ENCODE results near the gene VAV2.

Gene VAV2

DNA sequence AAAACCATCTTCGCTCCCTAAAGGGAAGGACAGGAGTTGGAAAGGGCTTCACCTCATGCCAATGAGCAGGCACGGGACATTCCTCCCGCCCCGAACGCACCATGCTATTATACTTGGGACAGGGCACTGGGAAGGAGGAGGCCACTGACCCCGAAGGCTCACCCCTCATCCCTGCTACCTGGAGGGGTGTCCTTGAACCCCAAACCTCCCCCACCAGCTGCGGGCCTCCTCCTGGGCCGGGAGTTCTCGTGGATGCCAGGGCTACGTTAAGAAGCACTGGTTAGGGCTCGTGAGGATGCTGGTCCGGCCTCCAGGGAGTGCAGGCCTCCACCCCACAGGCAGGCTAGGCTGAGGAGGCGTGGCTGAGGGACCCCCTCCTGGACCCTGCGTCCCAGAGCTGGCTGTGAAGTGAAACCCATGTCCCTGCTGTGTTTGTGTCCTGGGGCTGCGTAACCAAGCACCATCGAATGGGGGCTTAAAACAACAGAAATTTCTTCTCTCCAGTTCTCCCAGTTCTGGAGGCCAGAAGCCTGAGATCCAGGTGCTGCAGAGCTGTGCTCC is 142.9 kb downstream of the VAV2 start:
- DNase-seq, result no peak

DNA sequence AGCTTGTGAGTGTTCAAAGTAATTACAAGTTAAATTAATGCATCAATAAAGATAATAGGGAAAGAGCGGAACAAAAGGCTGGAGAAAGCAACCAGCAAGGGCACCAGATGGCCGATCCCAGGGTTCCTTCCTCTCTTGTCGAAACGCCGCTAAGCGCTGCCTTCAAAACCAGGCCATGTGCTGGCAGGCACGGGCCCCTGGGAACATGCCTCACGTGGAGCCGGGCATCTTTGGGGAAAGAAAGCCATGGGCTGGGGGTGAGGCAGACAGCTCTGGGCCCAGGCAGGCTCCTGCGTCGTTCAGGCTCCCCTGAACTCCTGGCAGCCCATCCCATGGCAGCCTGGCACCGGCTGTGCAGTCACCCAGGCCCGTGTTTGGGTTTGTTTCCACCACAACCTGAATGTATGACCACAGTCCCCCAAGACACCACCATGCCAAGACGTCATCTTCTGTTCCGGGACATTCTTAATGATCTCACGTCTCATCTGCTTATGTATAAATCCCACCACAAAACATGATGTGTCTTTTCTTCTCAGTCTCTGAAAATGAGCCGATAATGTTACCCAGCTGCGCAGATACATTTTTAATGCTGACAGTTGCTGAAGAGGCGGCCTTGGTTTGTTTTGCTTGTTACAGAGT is 143.5 kb downstream of the VAV2 start:
- DNase-seq, result no peak

DNA sequence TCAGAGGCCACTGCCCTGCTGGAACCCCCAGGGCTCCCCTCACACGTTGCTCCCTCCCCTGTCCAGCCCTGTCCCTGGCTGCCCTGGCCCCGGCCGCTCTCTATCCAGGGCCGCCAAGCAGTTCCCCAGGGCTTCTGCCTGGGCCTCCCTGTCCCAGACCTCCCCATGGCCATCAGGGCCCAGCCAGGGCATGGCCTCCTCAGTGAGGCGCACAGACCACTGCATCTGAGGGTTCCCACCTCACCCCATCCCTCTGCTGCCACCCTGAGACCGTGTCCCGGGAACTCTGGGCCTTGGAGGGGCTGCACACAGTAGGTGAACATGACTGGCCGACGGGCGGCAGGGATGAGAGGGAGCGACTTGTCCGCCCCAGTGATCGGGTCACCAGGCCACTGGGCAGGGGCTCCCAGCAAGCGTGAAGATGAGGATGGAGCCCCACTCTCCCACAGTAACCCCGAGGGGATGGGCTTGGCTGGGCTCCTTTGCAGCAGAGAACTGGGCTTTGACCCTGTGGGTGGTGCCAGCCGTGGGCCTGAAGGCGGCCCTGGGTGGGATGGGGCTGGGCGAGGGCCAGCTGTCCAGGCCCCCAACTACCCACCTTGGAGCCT is 145.5 kb downstream of the VAV2 start:
- no peak for DNase-seq

DNA sequence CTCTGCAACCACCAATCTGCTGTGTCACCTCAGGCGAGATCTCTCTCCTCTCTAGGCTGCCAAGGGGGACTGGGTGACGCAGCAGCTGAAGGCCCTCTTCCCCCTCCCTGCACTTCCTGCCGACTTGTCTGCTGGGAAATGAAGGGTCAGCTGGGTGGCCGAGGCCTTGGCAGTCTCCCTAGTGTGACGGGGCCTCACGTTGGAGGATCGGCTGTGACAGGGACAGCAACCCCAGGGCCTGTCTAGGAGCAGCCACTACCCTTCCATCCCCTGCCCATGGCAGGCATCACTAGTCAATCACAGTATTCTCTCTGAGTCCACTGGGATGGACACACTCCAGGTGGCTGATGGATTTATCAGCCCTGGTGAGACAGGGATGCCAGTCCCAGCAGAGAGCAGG is 146.7 kb downstream of the VAV2 start:
- peak in 2 of 3 experiments; percentile 26 to 31 for DNase-seq

DNA sequence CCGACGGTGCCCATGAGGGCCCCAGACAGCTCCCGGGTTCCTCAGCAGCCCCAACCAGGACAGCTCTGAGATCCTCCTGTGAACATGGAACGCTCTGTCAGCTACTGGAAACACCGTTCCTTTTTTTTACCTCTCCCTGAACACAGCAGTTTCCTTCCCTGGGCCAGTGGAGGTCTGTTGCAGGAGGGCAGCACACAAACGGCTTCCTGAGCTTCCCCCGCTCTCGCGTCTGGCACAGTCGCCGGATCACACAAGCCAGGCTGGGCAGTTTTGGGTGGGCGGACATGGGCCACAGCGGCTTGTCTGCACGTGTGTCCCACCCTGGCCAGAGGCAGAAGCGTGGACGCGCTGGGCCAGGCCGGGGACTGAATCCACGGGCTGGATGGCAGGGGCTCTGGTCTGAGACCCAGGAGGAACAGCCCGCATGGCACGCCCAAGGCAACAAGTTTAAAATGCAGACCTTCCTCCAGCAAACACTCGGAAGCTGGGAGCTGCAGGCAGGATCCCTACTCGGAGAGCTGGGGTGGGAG is 147.2 kb downstream of the VAV2 start:
- no peak for DNase-seq

DNA sequence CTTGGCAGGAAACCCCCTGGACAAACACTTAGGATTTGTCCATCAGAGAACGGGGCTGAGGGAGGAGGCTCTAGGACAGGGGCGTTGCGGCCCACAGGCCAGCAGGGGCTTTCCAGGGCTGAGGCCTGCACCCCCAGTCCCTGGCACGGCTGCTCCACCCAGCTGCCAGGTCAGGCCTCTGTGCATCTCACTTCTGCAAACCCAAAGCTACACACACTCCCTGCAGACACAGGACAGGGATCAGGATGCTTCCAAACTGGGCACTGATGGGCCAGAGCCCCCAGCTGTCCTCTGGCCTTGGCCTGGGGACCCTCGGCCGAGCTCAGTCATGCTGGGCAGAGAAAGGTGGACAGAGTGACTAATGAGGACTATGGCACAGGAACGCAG is 147.7 kb downstream of the VAV2 start:
- peak in 1 of 3 experiments; percentile 46 for DNase-seq

DNA sequence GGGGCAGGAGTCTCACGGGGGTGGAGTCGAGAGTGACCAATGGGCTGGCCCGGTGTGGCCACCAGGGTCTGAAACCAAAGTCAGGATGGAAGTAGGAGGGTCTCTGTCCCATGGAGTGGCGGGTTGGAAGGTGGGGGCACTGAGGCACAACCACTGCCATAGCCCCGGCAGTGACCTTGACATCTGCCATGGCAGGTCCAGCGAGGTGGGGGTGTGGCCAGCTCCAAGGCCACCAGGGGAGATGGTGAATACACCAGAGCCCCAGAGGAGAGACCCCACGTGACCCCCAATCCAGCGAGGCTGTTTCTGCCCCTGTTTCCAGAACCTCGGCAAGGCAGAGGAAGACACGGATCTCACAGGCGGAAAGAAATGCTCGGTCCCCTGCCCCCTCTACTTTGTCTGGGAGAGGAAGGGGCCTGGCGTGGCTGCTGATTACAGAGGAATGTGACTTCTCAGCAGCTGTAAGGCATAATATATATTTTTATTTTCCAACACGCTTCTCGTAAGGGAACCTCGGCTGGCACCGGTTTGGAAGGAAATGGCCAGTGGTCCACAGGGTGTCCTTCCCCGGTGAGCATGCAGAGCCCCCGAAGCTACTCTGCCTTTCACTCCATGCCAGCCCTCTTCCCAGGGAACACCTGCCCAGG is 148.2 kb downstream of the VAV2 start:
- peak in 1 of 3 experiments; percentile 15 for DNase-seq

DNA sequence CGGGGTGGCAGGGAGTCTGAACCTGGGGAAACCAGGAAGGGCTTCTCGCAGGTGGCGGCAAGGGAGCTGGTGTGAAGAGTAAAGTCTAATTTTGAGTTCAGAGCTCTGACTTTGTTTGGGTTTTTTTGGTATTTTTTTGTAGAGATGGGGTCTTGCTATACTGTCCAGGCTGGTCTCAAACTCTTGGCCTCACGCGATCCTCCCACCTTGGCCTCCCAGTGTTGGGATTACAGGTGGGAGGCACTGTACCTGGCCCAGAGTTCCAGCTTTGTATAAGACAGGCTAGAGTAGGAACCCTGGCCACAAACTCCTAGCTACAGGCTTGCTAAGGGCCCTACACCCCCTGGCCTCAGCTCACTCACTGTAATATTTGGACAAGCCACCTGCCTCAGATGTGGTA is 148.9 kb downstream of the VAV2 start:
- no peak for DNase-seq

DNA sequence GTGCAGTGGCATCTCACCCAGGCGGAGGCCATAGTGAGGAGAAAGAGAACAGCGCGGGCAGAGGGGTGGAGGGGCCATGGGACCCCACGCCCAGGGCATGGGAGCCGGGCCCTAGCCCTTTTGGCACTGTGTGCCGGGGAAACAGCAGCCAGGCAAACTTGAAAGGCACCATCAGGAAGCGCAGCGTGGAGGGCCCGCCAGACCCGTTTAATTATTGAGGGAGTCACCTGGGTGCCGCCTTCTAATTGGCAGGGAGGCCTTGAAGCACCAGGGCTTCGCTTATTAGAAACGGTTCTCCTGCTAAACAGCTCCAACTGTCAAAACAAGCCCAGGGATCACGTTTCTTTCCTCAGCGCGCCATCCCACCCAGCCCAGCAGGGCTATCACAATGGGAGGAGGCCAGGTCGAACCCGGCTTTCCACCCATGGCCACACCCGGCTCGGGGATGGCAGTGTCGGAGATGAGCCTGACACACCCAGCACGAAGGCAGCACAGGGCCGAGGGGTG is 149.3 kb downstream of the VAV2 start:
- DNase-seq, result peak in 2 of 3 experiments; percentile 87 to 96

DNA sequence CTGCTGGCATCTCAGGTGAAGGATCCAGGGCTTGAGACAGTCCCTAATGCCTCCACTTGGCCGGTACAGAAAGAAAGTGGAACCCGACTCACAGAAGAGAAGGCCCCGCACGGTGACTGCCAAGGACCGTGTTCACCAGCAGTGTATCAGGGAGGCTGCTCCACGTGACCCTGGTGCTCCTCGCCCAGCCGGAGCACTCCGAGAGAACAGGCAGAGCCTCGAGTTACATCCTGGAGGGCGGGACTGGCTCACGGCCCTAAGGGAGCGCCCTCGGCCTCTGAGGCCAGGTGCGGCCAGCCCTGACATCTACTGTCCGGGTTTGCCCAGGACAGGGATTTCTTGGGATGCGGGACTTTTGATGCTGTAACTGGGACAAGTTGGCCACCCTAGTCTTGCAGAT is 149.9 kb downstream of the VAV2 start:
- DNase-seq, result peak; percentile 15 to 66 (median 35)

DNA sequence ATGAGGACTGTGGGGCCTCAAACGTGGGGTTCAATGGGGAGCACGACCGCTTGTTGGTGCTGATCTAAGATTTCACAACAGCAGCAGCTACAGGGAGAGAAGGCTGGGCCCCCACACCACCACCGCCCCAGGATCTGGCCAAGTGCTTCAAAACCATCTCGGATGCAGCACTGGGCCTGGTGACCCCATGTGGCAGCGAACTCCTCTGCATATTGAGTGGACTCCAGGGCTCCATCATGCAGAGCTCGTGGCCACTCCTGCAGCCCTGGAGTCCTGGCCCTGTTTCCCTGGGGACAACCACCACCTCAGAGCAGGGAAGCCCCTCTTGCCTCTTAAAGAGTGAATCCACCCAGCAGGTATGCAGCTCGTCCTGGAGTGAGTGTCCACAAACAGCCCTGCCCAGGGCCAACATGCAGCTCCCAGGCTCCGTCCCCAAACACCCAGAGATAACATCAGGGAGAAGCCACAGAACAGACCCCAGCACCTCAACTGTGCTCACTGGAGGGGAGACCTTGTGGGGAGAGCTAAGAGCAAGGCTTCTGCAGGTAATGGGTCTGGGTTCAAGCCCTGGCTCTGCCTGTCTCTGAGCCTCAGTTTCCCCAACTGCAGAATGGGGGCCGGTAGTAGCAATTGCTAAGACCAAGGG is 150.8 kb downstream of the VAV2 start:
- DNase-seq, result no peak

DNA sequence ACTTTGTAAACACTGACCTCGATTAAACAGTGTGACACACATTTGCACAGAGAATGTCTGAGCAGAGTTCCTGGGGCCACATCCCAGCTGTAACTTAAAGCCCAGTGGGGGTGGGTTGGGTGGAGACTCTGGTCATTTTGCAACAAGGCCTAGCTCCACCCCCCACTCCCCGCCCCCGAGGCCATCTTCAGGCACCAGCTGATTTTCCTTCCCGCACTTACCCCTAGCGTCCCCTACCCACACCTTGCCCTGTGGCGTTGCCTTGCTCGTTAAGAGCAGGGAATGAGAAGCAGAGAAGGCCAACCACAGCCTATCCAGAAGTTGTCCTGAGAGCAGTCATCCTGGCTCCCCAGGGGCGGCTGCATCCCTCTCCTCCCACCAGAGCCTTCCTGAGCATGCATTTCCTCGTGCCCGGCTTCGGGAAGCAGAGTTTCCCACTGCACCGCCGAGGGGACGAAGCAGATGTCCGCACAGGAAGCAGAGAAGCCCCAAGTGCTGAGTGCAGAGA is 152.2 kb downstream of the VAV2 start:
- peak in 2 of 3 experiments; percentile 3 to 27 for DNase-seq

DNA sequence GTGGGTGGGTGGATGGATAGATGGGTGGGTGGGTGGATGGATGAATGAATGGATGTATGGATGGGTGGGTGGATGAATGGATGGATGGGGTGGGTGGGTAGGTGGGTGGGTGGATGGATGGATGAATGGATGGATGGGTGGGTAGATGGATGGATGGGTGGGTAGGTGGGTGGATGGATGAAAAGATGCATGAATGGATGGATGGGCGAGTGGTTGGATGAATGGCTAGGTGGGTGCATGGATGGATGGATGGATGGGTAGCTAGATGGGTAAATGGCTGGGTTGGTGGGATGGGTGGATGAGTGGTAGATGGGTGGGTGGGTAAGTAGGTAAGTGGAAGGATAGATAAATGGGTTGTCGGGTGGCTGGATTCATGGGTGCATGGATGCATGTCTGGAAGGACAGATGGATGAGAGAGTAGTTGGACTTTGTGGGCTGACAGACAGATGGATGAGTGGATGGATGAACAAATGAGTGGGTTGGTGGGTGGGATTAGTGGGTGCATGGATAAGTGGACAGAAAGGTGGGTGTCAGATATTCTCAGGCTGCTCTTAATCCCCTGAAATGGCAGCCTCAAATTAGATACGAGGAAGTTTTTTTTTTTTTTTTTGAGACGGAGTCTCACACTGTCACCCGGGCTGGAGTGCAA is 153.1 kb downstream of the VAV2 start:
- DNase-seq, result no peak

DNA sequence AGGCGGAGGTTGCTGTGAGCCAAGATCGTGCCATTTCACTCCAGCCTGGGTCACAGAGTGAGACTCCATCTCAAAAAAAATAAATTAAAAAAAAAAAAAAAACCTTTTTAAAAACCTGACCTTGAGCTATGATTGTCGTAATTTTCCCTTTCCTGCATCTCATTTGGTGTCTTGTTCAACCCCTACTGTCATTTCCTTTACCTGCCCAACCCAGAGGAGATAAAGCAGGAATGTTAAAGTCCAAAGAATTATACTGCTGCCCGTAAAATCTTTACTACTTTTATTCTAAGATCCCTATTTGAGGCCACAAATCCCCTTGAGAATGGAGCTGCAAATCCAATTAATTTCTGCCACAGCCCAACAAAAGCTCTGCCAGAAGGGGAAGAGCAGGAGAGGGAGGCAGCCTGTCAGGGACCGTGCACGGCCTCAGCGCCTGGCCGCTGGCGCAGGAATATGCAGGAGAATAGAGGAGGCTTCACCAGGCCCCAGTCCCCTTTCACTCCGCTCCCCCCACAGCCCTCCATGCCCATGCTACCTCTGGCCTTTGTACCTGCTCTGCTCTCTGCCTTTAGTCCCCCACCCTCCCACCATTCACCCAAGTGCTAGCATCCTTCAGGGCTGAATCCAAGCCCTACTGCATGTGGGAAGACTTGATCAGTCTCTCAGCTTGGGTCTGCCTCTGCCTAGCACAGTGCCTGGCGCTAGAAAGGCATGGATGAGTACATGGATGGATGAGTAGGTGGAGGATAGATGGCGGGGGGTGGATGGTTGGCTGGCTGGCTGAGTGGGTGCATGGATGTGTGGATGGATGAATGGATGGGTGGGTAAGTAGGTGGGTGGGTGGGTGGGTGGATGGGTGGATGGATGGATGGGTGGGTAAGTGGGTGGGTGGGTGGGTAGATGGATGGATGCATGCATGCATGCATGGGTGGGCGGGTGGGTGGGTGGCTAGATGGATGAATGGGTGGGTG is 154.2 kb downstream of the VAV2 start:
- DNase-seq, result no peak

DNA sequence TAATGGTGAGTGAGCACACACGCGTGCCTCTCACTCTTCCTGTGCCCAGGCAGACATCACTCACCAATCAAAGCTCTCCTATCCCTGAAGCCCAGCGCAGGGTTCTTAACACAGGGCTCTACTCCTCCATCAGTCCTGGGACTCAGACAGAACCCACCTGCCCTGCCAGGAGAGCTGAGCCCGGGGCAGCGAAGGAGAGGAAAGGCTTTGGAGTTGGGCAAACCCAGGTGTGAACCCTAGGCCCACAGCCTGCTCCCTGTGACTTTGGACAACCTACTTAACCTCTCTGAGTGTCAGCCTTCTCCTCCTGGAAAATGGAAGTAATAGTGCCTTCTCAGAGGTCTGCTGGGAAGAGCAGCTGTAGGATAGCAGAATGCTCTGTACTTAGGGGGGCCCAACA is 155.3 kb downstream of the VAV2 start:
- DNase-seq, result no peak

DNA sequence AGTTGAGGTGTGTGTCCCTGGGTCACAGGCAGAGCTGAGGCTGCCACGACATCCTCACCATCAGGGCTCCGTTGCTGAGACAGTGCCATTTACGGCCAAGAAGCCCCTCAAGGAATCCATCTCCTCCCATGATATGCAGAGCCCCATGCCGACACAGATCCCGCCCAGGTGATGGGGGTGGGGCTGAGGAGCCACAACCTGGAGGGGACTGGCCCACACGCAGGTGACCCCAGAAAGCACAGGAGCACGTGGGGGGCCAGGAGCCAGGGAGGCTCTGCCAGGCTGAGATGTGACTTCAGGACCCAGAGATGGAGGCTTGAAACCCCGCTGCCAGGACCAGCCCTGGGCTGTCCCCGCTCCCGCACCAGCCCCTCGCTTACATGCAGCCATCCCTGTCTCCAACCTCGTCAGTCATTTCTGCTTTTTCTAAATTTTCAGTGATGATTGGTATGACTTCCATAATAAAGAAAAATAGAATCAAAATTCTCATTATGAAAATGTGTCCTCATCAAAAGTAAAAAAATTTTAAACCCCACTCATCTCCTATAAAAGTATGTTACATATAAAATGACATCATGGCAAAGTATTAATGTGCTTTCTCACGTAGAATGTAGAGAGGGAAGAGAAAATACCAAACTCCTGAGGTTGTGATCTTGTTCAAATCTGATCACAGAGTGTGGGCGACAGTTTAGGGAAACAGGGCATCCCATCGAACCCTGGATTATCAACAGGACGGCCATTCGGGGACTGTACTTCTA is 155.9 kb downstream of the VAV2 start:
- DNase-seq, result no peak

DNA sequence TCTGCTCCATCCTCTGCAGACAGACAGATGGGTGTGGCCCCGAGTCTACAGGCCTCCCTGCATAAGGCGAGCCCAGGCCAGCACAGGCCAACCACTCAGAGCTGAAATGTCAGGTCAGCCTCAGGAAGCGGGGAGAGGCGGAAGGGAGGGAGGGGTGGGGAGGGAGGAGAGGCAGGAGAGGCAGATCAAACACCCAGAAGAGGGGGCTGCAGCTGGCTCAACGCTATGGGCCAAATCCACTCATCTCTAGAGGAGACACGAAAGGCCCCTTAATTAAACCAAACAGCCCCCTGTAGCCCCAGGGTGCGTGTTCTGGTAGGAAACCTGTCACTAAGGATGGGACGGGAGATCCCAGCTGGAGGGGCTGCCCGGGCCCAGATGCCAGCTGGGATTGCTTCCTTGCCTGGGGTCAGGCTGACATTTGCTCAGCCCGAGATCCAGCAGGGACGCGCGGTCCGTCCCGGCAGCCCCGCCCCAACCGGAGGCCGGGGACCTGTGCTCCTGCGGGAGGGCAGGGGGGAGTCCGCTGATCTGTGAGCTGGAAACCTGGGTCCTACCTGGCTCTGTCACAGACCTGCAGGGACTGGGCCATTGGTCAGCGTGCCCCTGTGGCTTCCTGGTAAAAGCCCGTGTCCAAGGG is 156.7 kb downstream of the VAV2 start:
- peak in 1 of 3 experiments; percentile 46 for DNase-seq

DNA sequence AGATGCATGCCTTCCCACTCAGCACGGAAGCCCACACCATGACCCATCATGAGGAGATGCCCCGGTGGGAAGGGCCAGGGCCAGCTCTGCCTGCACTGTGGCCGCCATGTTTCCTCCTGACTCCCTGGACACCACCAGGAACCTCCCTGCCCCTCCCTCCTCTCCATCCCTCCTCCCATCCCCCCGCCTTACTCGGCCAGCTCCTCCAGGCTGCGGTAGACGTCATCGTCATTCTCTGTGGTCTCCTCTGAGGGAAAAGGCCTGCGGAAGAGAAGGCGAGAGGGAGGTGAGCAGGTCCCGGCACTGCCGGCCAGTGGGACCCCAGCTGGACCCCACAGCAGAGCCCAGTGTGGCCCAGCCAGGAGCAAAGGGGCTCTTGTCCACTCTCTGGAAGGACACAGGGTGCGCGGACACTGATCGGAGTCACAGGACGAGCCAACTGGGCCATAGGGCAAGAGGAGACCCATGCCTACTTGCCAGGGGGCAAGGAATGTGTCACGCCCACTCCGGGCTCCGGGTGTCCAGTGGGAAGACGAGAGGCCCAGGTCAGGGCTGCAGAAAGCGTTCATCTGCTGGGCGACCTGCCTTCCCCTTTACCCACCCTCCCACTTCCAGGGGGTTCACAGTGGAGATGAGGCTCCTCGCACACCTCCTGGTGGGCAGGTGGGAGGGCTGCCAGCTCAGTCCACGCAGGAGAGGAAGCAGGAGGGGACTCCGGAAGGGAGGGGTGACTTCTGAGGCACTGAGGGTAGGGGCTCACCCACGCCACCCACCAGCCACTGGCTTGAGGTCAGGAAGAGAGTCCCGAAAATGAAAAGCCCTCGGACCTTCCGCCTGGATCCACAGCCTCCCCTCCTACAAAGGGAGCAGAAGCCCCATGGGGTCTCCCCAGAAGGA is 157.8 kb downstream of the VAV2 start:
- DNase-seq, result no peak
